Stimulated activated CD8-positive, alpha-beta memory T cell treated with anti-CD3 and anti-CD28 coated beads, Interleukin-12 subunit alpha, Interleukin-12 subunit beta, amount 100 ng/mL, for 1 hour (primary cell): Measurements from ENCODE around the gene XDH.

Experiments
- DNase-seq: peaks from one replicate; pipeline ENCODE4 v3.0.0-alpha.2; 2020; ENCODE audit warnings: low read depth

The XDH gene

GRCh38 chr2:31414601-31415241, at the start of gene XDH:
XDH (minus strand) TSS chr2:31414742; CDS start chr2:31414666, 76 bp downstream.
- no peak for DNase-seq

DNA sequence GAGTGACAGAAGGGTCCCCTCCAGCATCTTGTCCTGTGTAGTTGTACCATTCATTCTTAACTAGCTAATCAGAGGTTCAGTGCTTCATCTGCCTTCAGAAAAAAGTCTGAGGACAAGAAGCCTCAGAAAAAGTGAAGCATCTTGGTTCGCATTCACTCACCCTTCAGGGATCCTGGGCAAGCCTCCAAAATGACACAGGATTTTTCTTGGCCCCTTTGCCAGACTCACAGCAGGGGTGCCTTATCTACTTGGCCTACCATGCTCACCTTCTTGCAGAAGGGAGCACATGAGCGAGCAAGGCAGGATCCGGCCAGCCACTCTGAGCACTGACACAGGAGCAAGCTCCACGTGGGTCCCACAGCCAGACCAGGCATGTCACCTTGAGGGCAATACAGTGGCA, 43.1 kb upstream of the XDH start:
- DNase-seq: no peak

GRCh38 chr2:31446848-31447247, 32.3 kb upstream of the XDH start:
- DNase-seq: no peak

GRCh38 chr2:31442376-31442775, 27.8 kb upstream of the XDH start:
- no peak for DNase-seq

- DNase-seq: no peak
These were observed 26.2 kb upstream of the XDH start for GRCh38 chr2:31440764-31441163.

DNA sequence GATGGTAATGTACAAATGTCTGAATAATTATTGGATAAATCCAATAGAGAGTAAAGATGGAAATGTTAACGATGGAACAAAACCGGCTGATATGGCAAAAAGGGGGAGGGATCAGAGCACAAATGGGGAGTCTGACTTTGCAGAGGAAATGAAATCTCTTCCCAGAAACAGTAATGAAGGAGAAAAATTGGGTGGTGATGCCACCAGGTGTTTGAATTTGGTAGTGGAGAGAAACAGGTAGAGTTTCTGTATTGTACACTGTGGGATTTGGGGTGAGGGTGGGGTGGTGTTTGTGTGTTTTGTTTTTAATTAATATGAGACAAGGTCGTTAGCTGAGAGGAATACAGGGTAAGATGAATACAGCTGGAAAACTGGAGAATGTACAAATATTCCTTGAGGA, 20.4 kb upstream of the XDH start:
- DNase-seq: no peak

DNA sequence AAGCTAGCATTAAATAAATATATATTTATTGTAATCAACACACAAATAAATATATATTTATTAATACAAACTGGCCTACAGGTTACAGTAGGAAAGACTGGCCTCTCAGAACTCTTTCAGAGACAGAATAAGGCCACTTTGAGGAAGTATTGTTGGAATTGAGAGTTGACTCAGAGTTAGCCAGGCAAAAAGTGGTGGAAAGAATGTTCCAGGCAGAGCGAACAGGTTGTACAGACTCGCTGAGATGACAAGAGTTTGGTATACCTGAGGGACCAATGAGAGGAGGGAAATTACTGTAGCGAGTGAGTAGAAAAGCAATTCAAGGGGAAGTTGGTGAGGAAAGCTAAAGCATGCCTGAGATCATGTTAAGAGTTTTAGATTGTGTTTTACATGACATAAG, 19.0 kb upstream of the XDH start:
- no peak for DNase-seq

DNA sequence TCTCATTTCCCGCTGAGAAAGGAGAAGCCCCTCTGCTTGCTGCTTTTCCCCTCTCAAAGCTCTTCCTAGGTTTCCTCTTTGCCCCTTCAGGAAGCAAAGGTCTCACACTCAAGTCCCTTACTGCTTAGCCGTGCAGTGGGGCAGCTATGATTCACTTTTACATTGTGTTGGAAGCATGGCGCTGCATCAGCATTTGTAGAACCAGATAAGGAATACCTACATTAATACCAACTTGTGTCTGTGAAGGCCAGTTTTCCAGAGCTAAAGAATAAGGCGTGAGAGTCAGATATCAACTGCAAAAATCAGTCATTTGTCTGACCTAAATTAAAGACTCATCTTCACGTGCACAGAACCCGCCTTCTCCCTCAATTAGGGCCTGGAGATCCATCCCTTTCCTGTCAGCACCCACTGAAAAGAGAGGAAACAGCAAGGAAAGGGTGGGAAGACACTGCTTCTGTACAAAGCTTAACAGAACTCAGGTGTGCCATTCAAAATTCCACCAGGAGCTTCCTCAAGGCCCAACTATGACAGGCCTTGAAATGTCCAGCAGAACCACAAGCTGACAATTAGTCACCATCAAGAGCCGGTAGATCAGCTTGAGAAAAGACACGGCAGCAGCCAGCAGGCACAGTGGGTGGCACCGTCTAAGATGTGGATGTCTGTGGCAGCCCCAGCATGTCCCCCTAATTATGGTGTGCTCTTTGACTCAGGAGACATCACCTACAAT, 16.1 kb upstream of the XDH start:
- no peak for DNase-seq

DNA sequence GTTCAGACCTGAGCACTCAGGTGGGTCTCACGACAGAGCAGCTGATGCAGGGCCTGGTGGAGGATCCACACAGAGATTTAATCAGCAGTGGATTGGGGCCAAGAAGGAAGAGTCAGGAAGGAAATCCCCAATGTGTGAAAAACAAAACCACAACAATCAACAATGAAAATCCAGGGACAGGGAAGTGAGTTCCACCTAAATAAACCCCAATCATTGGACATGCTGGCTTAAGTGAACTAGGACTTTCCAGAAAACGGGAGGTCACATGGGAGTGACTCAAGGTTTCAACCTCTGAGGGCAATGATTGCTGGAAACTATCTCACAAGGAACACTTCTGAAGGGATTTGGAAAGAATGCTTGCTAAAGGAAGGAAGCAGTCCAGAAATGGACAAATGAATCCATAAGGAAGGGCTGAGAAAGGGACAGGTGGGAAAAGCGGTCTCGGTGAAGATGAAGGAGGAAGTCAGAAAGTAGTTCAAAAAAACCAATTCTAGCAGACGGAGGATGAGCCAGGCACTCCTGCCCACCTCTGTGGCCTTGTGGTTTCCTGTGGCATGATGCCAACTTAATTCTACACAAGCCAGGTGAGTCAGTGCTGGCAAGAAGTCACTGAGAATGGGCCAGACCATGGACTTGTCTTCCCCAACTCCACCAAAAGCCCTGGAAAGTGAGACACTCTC, 15.4 kb upstream of the XDH start:
- DNase-seq: no peak

GRCh38 chr2:31429040-31429439, 14.5 kb upstream of the XDH start:
- DNase-seq: no peak

- DNase-seq: no peak
These were observed 13.5 kb upstream of the XDH start for GRCh38 chr2:31428001-31428418.

DNA sequence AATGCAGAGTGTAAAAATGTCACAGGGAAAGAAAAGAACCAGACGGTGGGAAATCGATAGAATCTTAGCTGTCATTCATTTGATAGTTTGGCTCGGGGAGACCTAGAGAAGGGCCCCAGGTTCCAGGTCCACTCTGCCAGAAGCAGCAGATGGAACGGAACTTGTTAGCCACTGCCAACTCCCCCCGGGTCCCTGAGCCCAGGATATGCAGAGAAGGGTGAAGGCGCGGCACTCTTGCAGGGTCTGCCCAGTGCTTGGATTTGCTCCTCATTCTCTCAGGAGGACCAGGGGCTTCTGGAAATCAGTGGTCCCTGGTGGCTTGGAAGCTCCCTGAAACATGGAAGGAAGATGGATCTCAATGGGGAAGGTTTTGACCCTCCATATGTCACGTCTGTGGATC, 11.6 kb upstream of the XDH start:
- no peak for DNase-seq

DNA sequence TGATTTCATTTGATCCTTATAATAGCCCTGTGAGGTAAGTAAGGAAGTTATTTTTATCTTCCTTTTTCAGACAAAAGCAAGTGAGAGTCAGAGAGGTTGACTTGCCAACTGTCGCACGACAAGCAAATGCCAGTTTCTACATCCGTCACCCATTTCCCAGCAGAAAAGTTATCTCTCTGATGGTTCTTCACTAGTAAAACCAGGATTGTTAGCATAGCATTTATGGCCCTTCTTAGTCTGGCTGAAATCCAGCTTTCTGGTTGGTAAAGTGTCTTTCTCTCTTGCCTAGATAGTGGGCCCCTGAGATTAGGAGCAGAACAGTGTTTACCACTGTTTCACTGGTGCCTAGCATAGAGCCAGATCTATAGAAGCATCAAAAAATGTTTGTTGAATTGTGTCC, 7.1 kb upstream of the XDH start:
- no peak for DNase-seq

DNA sequence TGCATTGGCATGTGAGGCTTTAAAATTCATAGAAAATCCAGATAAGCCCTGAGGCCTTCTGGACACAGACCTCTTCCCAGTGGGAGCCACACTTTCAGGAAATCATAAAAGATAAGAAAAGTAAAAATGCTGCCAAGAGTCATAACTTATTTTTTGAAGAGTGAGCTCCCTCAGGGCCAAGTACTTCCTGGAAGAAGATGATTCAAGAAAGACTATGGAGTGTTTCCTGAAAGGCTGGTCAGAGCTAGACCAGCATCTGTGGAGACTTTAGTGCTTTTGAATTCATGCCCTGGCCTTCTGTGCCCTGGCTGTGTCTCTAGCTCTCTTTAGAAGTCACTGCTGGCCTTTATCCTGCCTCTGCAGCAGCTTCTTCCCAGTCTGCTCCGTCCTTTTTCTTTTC, 6.4 kb upstream of the XDH start:
- DNase-seq: no peak

DNA sequence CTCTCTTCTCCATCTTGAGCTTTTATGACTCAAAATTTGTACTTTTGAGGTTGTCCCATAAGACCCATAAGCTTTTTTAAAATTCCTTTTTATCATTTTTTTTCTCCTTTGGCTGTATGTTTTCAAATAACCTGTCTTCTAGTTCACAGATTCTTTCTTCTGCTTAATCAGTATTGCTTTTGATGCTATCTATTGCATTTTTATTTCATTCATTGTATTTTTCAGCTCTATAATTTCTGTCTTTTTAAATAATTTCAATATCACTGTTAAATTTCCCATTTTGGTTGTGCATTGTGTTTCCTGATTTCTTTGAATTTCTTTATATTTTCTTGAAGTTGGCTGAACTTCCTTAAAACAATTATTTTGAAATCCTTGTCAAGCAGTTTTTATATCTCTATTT, 4.8 kb upstream of the XDH start:
- no peak for DNase-seq

GRCh38 chr2:31415421-31415820, 879 bp upstream of the XDH start:
- no peak for DNase-seq

DNA sequence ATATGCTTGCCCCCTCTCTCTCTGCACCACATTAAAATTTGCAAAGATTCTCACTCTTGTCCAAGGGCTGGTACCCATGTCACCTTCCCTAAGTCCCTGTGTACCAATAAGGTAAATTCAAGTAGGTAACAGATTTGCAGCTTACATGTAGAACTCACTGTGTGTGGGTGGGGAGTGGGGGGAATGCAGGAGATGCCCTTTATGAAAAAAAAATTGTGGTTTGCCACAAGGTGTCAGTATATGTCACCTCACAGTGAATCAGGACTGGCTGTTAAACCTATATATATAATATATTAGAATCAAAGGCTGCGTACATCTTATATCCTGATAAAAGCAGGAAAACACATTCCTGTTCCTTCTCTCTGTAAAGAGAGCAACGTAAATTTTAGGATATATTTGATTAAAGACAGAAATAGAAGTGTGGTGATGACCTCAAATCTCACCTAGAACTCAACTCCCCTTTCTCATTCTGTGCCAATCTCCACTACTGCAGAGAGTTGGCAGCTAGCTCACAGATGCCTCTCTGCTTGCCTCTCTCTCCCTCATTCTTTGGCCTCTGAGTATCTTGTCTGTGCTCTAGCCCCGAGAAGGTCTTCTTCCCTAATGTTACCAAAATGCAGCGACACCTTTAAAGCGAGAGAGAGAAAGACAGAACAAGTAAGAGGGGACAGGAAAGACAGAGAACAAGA, 536 bp downstream of the XDH start:
- no peak for DNase-seq

- DNase-seq: no peak
These were observed 1.5 kb downstream of the XDH start for GRCh38 chr2:31413025-31413424.

- no peak for DNase-seq
These were observed 2.8 kb downstream of the XDH start for GRCh38 chr2:31411771-31412170.

DNA sequence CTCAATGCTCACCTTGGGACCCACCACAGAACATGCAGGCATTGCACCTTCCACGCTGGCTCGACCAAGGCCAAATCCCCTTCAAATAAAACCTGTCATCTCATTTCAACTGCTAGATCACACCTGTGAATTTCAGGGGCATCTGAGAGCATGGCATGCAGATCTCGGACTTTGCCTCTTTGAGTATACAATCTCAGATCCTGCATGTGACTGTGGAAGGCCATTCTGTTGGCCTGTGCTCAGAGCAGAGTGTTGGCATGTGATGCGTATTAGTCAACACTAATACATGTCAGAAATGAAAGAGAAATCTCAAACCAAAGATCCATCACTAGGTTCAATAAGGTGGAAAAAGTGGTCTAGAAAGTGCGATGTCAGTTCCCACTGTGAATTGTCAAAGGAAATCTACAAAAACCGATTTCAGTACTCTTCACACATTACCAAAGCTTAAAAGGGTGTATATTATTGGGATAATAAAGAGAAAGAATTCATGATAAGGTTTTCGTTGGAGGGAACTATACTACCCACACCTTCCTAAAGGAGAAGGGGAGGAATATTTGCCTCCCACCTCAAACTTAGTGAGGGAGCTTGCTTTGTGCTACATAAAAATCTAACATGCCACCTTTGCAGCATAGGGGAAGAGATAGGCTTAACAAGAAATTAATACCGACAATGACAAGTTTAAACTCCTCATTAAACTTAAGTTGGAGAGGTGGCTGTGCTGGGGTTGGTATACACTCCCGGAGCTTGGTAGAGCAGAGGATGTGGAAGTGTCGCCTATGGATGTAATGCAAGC, 7.8 kb downstream of the XDH start:
- DNase-seq: no peak

DNA sequence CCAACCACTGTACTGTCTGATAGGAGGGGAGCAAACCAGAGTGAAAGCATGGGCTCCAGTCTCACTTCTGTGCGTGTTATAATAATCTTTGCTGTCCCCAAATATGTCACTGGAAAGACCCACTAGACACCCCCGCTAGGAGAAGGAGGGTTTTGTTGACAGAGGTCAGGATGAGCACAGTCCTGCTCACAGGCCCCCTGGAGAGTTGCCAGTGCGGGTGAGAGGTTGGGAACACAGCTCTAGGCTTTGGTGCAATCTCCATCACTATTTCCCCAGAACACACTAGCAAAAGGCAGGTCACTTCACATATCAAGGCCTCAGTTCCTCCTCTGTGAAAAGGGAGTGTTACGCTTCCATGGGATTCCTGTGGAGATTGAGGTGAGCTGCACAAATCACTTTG, 9.7 kb downstream of the XDH start:
- DNase-seq: no peak

DNA sequence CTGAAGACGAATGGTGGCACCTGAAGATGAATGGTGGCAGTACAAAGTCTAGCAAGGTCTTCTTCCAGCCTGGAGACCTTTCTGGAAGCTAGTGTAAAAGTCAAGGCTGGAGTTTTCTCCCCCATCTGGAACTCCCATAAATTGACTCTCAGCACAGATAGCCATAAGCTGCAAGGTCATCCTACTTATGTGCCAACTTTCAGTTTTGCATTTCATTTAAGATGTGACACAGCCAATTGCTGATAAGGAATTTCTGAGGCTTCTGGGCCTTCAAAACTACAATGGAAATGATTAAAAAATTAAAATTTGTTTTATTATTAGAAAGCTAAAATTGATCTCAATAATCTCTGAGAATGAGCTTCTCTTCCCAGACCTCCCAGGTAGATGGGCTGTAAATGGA, 10.2 kb downstream of the XDH start:
- no peak for DNase-seq
